Activated CD4-positive, alpha-beta T cell treated with anti-CD3 and anti-CD28 coated beads, Interleukin-2, Interleukin-4, amounts not matched to agents 100 ng/mL and 50 ng/mL, durations not matched to agents 16 hours and 8 hours (primary cell): ENCODE data around the gene C18orf32.
"Not testable (repeated sequence)": the region's sequence is repeated elsewhere in the genome, so short reads cannot be mapped to it uniquely, and the experiment has no call there.

ENCODE experiments used
- DNase-seq: peaks from one replicate; pipeline ENCODE4 v3.0.0-alpha.2; 2020; ENCODE audit warnings: low spot score

C18orf32 gene

DNA sequence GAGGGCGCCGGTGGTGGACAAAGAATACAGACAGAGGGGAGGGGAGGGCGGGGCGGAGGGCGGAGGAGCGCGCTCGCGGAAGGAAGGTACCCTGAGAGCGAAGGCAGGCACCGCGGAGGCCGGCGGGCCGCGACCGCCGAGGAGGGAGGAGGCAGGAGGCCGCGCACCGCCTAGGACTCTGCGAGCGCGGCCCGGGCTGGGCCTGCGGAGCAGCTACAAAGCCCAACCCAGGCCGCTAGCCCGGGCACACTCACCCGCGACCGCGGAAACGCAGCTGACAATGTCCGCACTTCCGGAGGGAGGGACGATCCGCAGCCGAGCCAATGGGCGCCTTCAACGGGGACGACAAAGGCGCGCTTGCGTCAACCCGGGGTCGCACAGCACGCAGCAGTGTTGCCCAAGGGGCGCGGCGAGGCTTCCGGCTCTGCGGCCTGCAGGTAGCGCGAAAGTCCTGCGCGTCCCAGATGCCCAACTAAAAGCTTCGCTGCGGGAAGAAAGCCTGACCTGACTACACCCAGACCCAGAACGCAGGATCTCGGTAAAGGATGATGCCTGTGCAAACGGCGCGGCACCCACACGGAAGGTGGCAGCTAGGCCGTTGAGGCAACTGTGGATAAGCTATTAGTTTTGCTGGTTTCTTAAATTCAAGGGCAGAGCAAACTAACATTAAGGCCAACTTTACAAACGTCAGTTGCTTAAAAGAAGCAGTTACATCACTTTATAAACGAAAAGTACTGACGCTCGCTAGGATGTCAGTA lies at the start of gene C18orf32:
TSS of gene C18orf32 (minus strand) at position 282 of the 758 bp plus-strand sequence. CDS start 3,486 bp downstream, outside the sequence.
- peak; percentile 97 for DNase-seq

DNA sequence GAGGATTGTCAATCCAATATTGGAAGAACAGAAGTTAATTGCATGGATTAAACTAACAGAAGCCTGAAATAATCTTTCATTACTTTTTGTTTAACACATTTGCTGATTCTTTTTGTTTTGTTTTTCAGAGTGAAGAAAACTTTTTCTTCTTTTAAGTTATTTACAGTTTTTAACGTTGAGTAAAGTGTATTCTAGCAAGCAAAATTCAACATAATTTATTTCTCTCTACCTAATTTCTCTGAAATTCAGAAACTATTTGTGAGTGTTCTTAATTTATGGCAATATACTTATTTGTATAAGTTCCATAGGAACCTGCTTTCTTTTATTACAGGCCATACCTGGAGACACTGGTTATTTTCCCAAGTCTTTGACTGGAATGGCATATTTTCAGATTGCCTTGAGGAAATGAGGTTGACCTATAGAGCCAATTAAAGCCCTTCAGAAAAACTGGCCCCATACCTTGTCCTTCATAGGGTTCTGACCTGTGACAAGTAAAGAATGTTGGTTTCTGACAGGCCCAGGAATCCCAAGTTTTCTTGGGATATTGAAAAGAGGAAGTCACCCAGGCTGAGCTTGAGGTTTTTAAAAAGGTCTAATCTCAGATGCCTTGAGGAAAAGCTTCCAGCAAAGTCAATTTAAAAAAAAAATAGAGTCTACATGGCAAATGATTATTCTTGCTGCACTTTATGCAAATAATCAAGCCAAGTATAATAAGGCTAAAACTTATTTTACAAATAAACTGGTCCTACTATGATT lies 48.0 kb upstream of the C18orf32 start:
- DNase-seq: no peak

DNA sequence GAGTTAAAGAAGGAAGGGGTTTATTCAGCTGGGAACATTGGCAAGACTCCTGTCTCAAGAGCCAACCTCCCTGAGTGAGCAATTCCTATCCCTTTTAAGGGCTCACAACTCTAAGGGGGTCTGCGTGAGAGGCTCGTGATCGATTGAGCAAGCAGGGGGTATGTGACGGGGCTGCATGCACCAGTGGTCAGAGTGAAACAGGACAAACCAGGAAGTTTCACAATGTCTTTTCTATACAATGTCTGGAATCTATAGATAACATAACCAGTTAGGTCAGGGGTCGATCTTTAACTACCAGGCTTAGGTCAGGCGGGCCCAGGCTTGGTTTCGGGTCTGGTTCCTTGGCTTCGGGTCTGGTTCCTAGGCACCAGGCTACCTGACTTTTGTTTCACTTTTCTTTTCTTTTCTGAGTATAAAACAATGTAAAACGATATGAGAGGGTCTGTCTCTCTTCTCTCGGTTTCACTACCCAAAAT lies 44.7 kb upstream of the C18orf32 start:
- no peak for DNase-seq

DNA sequence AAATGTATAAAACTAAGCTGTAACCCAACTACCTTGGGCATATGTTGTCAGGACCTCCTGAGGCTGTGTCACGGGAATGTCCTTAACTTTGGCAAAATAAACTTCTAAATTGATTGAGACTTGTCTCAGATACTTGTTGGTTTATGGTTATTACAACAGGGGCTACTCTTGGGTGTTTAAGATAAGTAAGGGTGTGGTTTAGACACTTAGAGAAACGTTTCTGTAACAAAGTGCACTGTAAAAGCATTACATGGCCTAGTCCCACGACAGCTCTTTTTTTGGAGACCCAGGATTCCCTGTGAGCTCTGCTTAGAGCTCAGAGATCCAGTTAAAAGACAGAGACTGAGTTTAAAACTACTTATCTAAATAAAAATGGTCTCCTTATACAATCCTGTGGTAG lies 42.6 kb upstream of the C18orf32 start:
- no peak for DNase-seq

- DNase-seq: no peak
Measured at GRCh38 chr18:49527631-49528327, 40.7 kb upstream of the C18orf32 start.

DNA sequence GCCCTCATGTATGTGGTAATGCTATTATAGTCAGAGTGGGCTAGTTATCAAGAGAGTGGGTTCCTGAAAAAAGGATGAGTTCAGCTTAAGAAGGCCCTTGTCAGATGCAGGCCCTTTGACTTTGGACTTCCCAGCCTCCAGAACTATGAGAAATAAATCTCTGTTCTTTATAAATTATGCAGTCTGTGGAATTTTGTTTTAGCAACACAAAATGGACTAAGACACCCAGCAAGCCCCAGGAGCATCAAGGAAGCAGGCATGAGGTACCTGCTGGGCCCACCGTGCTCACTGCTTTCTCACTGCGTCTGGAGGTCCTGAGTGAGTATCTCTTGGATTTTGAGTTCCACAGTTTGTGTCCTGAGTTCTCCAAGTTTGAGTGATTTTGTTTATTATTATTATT lies 38.9 kb upstream of the C18orf32 start:
- DNase-seq: no peak

DNA sequence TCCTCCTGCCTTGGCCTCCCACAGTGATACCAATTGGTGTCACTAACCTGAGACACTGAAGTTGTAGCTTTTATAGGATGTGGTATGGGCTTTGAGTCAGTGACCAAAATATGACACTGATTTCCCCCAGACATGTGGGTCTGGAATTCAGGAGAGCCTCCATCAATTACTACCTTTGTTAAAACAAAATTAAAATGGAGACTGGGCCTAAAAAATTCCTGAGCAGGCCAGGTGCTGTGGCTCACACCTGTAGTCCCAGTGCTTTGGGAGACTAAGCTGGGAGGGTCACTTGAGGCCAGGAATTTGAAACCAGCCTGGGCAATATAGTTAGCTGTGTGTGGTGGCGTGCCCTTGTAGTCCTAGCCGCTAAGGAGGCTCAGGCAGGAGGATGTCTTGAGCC lies 37.9 kb upstream of the C18orf32 start:
- DNase-seq: no peak

DNA sequence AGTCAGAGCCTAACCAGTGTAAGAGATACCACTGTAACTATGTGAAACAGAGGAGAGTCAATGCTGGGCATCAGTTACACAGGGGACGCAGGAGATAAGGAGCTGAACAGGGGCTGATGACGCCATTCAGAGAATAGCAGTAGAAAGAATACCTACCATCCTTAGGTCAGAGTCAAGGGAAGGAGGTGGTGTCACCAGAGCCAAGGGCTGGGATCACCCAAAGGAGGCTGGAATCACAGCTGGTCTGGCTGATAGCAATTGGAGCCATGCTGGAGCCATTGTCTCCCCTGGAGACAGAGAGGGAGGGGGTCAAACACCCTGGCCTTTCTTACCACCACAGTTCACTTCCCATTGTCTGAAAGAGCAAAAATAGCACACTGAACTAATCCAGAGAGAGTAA lies 37.3 kb upstream of the C18orf32 start:
- no peak for DNase-seq

GRCh38 chr18:49523580-49524093 lies 36.6 kb upstream of the C18orf32 start:
- not testable (repeated sequence) for DNase-seq

DNA sequence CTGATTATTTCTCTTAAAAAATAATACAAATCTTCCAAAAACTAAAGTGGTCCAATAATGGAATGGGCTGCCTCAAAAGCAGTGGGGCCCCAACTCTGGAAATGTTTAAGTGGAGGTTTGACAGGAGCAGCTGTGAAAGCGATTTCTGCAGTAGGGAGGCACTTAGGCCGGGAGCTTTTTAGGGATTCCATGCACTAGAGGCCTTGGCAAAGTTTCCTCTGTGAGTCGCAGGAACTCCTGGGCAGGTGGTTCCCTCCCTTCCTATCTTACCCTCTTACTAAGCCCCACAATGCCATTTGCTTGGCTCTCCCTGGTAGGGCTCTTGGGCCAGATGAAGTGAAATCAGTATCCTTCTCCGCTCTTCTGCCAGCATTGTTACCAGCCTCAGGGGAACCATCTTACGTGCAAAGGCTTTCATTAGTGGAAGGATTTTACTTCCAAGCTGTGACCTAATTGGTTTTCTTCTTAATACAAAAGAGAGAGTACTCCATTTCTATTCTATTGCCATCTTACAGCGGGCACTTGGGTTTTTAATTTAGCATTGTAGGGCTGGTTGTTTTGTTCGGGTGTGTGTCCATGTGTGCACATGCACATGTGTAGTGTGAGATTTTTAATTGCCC lies 34.3 kb upstream of the C18orf32 start:
- DNase-seq: no peak

GRCh38 chr18:49520661-49521145 lies 33.7 kb upstream of the C18orf32 start:
- DNase-seq: no peak

- no peak for DNase-seq
Measured at GRCh38 chr18:49519101-49519971, 32.3 kb upstream of the C18orf32 start.

GRCh38 chr18:49517483-49517882 lies 30.4 kb upstream of the C18orf32 start:
- no peak for DNase-seq

GRCh38 chr18:49515516-49515915 lies 28.5 kb upstream of the C18orf32 start:
- no peak for DNase-seq

GRCh38 chr18:49515003-49515402 lies 28.0 kb upstream of the C18orf32 start:
- not testable (repeated sequence) for DNase-seq

DNA sequence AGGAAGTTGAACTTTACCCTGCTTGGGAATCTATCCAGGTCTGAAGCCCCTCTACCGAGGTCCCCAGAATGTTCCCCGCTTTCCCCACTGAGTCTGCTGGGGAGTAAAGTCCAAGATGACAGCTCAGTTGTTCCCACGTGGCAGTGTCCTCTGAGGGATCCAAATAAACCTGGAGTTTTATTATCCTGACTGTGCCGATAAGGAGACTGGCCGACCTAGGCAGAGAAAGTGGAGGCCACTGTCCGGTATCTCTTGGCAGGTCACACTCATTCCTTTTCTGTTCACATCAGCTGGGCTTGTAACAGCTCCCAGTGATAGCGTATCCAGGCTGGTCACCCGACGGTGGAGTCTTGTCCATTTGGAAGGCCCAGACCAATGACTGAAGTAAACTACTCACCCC lies 27.5 kb upstream of the C18orf32 start:
- no peak for DNase-seq

DNA sequence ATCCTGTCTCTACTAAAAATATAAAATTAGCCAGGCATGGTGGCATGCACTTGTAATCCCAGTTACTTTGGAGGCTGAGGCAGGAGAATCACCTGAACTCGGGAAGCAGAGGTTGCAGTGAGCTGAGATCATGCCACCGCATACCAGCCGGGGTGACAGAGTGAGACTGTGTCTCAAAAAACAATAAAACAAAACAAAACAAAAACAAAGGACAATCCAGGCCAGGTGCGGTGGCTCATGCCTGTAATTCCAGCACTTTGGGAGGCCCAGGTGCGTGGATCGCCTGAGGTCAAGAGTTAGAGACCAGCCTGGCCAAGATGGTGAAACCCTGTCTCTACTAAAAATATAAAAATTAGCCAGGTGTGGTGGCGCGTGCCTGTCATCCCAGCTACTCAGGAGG lies 25.8 kb upstream of the C18orf32 start:
- not testable (repeated sequence) for DNase-seq

DNA sequence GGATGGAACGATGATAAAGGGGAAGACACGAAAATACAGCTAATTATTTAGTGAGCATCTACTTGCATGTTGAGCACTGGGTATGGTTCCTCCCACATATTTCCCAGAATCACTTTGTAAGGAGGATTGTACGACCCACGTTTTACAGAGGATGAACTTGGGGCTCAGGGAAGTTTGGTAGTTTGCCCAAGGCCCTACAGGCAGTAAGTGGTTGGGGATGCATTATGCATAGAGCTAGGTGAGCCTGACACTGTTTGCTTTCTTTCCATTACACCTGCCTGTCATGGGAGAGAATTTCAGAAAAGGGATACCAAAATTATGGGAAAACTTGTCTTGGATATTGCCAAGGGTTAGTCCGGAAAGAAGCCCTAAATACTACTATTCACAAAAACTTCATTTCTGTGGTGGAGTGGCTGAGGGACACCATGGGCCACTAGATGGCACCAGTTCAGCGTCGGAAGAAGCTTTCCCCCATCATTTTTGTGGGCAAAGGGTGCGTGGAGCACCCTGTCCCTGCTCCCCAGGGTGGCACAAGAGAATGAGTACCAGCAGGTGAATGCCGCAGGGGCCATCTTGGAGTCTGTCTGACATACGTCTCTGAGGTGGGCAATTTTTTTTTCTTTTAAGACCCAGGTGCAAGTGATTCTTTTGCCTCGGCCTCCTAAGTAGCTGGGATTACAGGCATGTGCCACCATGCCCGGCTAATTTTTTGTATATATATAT lies 23.5 kb upstream of the C18orf32 start:
- DNase-seq: peak; percentile 53

DNA sequence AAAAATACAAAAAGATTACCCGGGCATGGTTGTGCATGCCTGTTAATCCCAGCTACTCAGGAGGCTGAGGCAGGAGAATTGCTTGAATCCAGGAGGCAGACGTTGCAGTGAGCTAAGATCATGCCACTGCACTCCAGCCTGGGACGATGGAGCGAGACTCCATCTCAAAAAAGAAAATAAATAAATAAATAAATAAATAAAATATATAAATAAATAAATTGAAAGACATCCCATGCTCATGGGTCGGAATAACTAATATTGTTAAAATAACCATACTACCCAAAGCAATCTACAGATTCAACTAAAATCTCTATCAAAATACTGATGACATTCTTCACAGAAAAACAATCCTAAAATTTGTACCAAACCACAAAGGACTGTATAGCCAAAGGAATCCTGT lies 19.4 kb upstream of the C18orf32 start:
- DNase-seq: not testable (repeated sequence)

- no peak for DNase-seq
Measured at GRCh38 chr18:49503931-49504330, 16.9 kb upstream of the C18orf32 start.
